T-helper 9 cell (primary cell): Measurements from ENCODE around the gene SERBP1.
"Not testable (repeated sequence)": the region's sequence is repeated elsewhere in the genome, so short reads cannot be mapped to it uniquely, and the experiment has no call there.

Source experiments
- DNase-seq: peaks from one replicate; pipeline ENCODE4 v3.0.0-alpha.2; 2020
- total RNA-seq, 2 donors: gene quantifications; one replicate each; lab custom pipeline; 2026; lab: John Stamatoyannopoulos, UW

Gene SERBP1
- total RNA-seq: 254 to 335 reads per million in 2 donors

DNA sequence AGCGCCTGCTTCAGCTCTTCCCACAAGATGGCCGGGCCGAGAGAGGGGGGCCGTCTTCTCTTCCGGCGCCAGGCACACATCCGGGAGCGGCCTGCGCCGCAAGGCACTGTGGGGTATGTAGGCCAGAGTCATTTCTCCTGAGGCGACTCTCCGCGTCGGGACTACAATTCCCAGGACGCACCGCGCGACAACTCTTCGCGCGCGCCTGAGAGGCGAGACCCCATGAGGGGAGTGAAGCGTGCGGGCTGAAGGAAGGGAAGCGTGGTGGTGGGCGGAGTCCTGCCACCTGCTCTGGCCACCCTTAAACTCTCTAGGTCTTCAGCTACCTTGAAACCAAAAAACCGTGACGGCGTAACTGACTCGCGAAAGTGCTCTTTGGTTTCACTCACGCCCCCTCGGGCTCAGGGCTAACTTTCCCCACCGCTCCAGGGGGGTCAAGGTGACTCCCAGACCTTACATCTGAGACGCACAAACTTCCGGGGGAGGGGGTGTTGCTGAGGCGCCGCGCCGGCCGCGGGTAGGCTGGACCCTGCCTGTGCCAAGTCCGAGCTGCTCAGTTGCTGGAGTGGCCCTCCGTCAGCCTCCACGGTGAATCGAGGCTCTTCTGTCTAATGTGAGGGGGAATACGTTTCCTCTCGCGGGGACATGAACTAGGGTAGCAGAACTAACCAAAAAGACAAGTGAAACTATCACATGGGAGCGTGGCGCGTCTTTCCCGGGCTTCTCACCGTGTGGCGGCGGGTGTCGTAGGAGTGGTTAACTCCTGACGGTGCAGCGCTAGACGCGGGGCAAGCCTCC is at the start of gene SERBP1:
Gene SERBP1 (minus strand): TSS at position 45 of the 798 bp plus-strand sequence. CDS start 102 bp downstream, outside the sequence.
- peak; percentile 91 for DNase-seq

- no peak for DNase-seq
Observed at GRCh38 chr1:67479146-67479891, 49.1 kb upstream of the SERBP1 start.

DNA sequence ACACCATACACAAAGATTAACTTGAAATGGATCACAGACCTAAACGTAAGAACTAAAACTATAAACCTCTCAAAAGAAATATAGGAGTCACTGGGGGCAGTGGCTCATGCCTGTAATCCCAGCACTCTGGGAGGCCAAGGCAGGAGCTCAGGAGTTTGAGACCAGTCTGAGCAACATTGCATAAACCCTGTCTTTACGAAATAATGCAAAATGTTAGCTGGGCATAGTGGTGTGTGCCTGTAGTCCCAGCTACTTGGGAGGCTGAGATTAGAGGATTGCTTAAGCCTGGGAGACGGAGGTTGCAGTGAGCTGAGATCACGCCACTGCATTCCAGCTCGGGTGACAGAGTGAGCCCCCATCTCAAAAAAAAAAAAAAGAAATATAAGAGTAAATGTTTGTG is 46.7 kb upstream of the SERBP1 start:
- DNase-seq: no peak

DNA sequence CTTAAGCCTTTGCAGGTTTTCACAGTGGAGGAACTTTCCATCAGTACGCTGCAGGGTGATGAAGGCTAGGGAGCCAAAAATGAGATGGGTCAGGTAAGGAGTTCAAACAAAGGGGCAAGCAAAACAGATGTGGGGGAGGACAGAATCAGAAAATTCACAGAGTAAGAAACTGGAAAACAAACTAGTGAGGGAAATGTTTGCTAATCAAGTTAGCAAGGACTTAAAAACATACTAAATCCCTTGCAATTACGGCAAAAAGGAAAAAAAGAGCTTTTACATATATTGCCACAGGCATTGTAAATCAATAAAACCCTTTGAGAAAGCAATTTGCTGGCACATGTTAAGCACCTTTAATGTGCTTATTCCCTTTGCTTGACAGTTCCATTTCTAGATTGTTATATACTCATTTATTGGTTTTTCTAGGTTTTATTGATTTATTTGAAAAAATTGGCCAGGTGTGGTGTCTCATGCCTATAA is 45.8 kb upstream of the SERBP1 start:
- no peak for DNase-seq

DNA sequence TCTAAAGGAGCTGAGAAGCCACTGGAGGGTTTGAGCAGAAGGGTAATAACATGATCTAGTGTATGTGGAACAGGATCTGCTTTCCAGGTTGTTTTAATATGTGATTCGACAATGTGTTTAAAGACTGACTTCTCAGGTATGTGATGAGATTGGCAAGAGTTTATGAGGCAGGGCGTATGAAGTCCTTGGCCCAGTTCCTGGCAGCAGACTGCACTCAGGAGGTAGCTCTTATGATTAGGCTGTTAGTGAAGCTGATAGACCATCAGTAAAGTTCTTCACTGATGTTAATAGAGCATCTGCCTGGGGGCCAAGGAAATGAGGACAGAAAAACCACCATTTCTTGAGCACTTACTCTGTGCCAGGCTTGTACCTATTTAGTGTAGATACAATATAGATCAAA is 41.9 kb upstream of the SERBP1 start:
- no peak for DNase-seq

GRCh38 chr1:67469431-67469830 is 39.2 kb upstream of the SERBP1 start:
- no peak for DNase-seq

GRCh38 chr1:67468066-67468718 is 38.0 kb upstream of the SERBP1 start:
- DNase-seq: no peak

GRCh38 chr1:67465375-67465774 is 35.2 kb upstream of the SERBP1 start:
- DNase-seq: no peak

DNA sequence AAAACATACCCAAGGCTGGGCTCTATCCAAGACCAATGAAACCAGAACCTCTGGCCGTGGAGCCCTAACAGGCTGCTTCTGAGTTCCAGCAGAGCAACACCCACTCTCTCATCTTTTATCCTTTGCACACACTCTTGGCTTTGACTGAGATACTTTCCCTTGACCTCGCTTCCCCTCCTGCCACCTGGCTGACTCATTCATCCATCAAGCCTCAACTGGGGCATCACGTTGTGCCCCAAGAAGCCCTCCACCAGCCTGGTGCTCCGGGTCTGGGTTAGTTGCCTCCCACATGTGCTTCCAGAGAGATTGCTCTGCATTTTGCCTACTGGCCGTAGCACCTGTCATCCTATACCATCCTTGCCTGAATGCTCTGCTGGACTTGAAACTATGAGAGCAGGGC is 34.5 kb upstream of the SERBP1 start:
- DNase-seq: no peak

- no peak for DNase-seq
Observed at GRCh38 chr1:67464058-67464457, 33.9 kb upstream of the SERBP1 start.

DNA sequence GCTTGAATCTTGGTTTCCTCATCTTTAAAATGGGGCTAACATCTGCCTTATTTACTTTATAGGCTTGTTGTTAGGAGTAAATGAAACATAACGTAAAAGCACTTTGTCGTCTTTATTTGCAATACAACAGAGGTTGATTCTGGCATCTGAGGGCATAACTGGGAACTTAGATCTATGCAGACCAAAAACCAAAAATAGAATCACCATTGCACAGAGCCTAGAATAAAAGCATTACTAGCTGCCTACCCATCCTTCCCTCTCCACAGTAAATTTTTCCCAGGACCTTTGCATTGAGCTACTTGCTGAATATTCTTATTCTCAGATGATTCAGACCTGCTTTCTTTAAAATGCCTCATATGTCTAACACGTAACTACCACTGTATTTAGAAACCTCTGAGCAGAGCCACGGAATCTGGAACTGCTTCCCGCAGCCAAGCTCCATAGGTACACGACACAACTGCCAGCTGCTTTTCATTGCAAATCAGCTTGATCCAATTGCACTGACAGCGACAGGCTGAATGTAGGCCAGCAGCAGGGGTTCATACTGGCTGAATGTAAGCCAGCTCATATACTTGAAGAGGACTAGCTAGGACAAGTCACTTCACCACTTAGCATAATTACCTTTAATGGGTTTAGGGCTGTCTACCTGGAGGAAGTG is 33.2 kb upstream of the SERBP1 start:
- no peak for DNase-seq

GRCh38 chr1:67460676-67461500 is 30.7 kb upstream of the SERBP1 start:
- no peak for DNase-seq

DNA sequence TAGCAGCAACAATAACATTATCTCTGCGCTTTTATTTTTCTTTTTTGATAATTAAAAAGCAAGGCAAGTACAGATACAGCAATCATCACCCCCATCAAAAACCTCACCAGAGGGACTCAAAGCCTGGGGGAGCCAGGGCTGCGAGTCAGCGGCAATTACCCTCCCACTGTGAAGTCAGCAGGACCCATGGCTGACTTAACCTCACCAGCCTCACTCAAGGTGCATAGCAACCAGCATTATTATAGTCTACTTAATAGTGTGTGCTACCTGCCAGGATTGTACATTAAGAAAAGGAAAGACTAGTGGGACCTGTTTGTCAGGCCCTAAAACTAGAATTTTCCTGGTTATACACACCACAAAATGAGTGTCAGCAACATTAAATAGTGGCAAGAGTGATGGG is 28.9 kb upstream of the SERBP1 start:
- no peak for DNase-seq

DNA sequence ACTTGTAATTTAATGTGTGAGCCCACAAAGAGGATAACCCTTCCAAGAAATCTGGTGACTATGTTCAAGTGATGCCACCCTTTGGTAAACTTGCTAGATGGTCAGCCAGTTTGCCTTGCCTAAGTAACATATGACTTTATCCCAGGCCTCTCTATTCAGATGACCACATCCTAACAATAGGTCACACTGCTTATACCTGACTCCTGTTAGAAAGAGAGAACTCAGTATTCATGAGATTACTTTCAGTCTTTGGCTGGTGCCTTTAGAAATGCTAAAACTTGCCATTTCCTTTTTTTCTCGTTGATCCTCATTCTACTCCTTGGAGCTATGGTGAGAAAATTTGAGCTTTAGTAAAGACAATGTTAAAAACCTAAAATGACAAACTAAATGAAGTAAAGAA is 28.5 kb upstream of the SERBP1 start:
- DNase-seq: no peak

DNA sequence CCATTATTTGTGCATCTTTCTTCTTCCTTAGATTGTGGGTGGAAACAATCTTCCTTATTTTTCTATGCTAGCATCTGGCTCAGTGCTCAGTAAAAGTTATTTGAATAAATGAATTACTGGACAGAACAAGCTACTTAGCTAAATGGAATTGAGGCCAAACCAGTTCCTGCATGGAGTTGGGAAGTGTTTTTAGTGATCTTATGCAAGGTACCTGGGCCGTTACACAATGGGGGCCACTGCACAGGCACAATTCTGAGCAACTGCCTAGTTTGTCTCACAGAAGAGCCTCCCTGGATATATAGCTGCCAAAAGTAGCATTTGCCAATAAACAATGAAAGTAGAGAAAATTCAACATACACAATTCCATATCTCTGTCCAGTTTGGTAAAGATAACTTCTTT is 27.0 kb upstream of the SERBP1 start:
- no peak for DNase-seq

GRCh38 chr1:67451815-67452214 is 21.6 kb upstream of the SERBP1 start:
- DNase-seq: no peak

DNA sequence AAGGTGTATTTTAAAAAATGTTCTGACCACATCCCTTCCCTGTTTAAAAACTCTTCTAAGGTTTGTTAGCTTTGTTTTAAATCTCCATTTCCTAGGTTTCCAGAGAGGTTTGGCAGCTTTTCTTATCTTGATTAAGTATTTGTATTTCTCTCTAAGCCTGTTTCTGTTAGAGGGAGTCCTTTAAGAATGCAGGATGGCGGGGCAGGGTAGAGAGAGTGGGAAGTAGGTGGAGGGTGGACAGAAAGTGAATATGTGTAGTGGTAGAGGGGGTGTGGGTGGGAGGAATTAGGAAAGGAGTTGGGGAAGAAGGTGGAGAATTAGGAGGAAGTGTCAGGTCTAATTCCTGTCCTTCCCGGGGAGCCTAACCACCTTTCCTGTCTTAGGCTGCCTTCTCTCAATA is 21.2 kb upstream of the SERBP1 start:
- no peak for DNase-seq

DNA sequence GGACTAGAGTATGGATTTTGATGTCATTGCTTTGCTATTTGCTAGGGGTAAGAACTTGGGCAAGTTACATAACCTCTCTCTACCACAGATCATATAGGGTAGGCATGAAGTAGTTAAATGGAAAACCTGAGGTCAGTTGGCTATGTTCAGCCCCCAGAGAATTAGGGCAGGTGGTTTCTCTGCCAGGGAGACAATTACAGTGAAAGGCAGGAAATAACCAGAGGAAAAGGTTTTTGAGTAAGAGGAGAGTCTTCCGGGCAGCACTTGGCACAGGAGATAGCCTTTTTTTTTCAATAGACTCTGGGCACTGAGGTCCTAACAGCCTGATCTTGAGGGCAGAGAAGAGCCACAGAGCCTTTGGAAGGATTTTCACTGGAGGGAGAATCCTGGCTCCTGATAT is 16.7 kb upstream of the SERBP1 start:
- no peak for DNase-seq

GRCh38 chr1:67446014-67446413 is 15.8 kb upstream of the SERBP1 start:
- DNase-seq: not testable (repeated sequence)

- no peak for DNase-seq
Observed at GRCh38 chr1:67441739-67442281, 11.6 kb upstream of the SERBP1 start.

GRCh38 chr1:67441183-67441582 is 11.0 kb upstream of the SERBP1 start:
- DNase-seq: no peak

DNA sequence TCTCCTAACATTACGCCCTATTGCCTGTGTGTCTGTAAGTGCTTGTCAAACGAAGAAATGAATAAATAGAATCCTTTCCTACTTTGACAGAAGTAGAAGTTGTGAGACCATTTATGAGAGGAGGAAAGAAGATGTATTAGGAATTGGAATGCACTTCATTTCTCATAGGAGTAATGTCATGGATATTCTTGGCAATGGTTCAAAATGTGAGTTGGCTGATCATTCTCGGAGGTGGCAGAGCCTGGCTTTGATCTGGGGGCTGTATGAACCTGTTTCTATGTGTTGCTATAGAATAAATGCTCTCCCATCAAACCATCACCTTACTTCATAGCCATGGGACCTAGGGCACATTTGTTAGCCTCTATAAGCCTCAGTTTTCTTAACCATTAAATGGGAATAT is 10.1 kb upstream of the SERBP1 start:
- no peak for DNase-seq
